HepG2 (cell line): Measurements from ENCODE around the gene TRAPPC12.

Experiments
- CREM ChIP-seq, 2 experiments: sonication (generic) in 1 of 2; formaldehyde crosslinking in 1 of 2; IDR thresholded peaks; 2 replicates each; pipeline versions ENCODE4 v1.4.0 to v1.6.1; 2016 to 2020; ENCODE audit warnings: antibody characterized with exemption in 1 of 2, mild to moderate bottlenecking in 1 of 2, missing genetic modification reagents in 1 of 2
- CTCF ChIP-seq: sonication (generic); formaldehyde crosslinking; IDR thresholded peaks from 2 replicates; pipeline ENCODE4 v1.5.0; 2020; ENCODE audit warnings: mild to moderate bottlenecking, missing genetic modification reagents, moderate library complexity
- HCFC1 ChIP-seq: fragments of 150-350 bp; IDR thresholded peaks from 2 replicates; pipeline ENCODE4 v1.6.1; 2014; ENCODE audit warnings: low read depth, low read length
- NCOA2 ChIP-seq: sonication (generic); formaldehyde crosslinking; IDR thresholded peaks from 2 replicates; pipeline ENCODE4 v1.8.0; 2022; ENCODE audit warnings: inconsistent platforms
- NFYB ChIP-seq: sonication (generic); formaldehyde crosslinking; IDR thresholded peaks from 2 replicates; pipeline ENCODE4 v1.4.0; 2020; ENCODE audit warnings: missing genetic modification reagents
- PBX3 ChIP-seq: sonication (generic); formaldehyde crosslinking; IDR thresholded peaks from 2 replicates; pipeline ENCODE4 v1.8.1; 2023; ENCODE audit warnings: missing genetic modification reagents, inconsistent platforms, borderline replicate concordance
- RELA ChIP-seq: sonication (generic); formaldehyde crosslinking; IDR thresholded peaks from 2 replicates; pipeline ENCODE4 v1.4.0; 2020; ENCODE audit warnings: missing genetic modification reagents
- U2AF1 ChIP-seq: fragments of 200-400 bp; formaldehyde crosslinking; optimal IDR thresholded peaks from 2 replicates; pipeline ENCODE3; 2017; ENCODE audit warnings: mild to moderate bottlenecking, low read depth, low read length
- ZNF280D ChIP-seq: sonication (generic); formaldehyde crosslinking; IDR thresholded peaks from 2 replicates; pipeline ENCODE4 v1.5.1; 2020; ENCODE audit warnings: mild to moderate bottlenecking, missing genetic modification reagents

GRCh38 chr2:3414133-3414860, 34.8 kb downstream of the TRAPPC12 start:
- TF ChIP-seq ZNF280D (no peak), CTCF (CRISPR knock-in tag) (no peak), NFYB (no peak), CREM (IDR thresholded peaks at IDR 0.05) (no peak), CREM (CRISPR knock-in tag; IDR thresholded peaks at IDR 0.05) (no peak), HCFC1 (no peak), RELA (no peak), NCOA2 (CRISPR knock-in tag) (no peak), U2AF1 (no peak), PBX3 (CRISPR knock-in tag) (no peak)
